HepG2 (cell line): Measurements from ENCODE around the gene C1orf50. TPM values are rescaled to one million over a fixed set of nuclear protein-coding genes. Genes with fewer than 3 reads are reported as not detected.

Experiments used
- ATAC-seq: fragments of 200-7000 bp; cut with Tn5 transposase; 3 replicates; pipeline ENCODE4 v1.9.1; 2020; ENCODE audit warnings: mild to moderate bottlenecking, moderate library complexity
- BruUV-seq: library from RNA; stranded (reverse); fragments of 400-500 nt; replicated peaks from 2 replicates; lab custom pipeline; 2021; lab: Mats Ljungman, UMichigan
- CTCF ChIA-PET: fragments of 300-600 bp; formaldehyde crosslinking; extraction: SDS; loops from one replicate; lab custom pipeline; 2021; ENCODE audit warnings: low total read pairs, inconsistent platforms, low intra/inter-chr PET ratio; lab: Yijun Ruan, JAX
- POLR2A ChIA-PET: fragments of 350-600 bp; sonication (Branson Sonifier 250); formaldehyde crosslinking; loops from one replicate; lab custom pipeline; 2020; ENCODE audit warnings: antibody characterized with exemption, inconsistent platforms; lab: Yijun Ruan, JAX
- DNase-seq: peaks from one replicate; pipeline ENCODE4 v3.0.0-alpha.2; 2015; ENCODE audit warnings: low spot score
- FAIRE-seq: peaks from 3 replicates; lab custom pipeline; 2011; peaks lifted over from hg19 to GRCh38; lab: Jason Lieb, UNC
- H2AFZ ChIP-seq: one replicate; pipeline ENCODE4 v1.6.1; 2011; ENCODE audit warnings: low read length, inconsistent platforms
- H3K27ac ChIP-seq: fragments of 300-600 bp; 3 replicates; pipeline ENCODE4 v1.8.0; 2011; ENCODE audit warnings: mixed run types, mild to moderate bottlenecking, mixed read lengths, low read length, inconsistent platforms; ENCODE audit not compliant: insufficient read depth; ENCODE audit errors: extremely low read length
- H3K27me3 ChIP-seq, 2 experiments: fragments of 200-600 bp in 1 of 2; 2 replicates in 1 of 2; 3 replicates in 1 of 2; pipeline versions ENCODE4 v1.6.0 to v1.8.0; 2011; ENCODE audit warnings: low read length in 2 of 2, mild to moderate bottlenecking in 2 of 2, moderate library complexity in 2 of 2, inconsistent platforms in 1 of 2; ENCODE audit not compliant: insufficient read depth in 2 of 2, control insufficient read depth in 1 of 2
- H3K36me3 ChIP-seq, 2 experiments: fragments of 200-600 bp in 1 of 2; replicated peaks in 1 of 2; 2 replicates in 1 of 2; 3 replicates in 1 of 2; pipeline versions ENCODE4 v1.5.1 to v1.8.0; 2011; ENCODE audit warnings: low read length in 2 of 2, inconsistent platforms in 1 of 2; ENCODE audit not compliant: insufficient read depth in 2 of 2, control insufficient read depth in 1 of 2
- H3K4me1 ChIP-seq: 2 replicates; pipeline ENCODE4 v1.5.1; 2012; ENCODE audit warnings: low read length, inconsistent platforms; ENCODE audit not compliant: insufficient read depth
- H3K4me2 ChIP-seq: 2 replicates; pipeline ENCODE4 v1.6.0; 2011; ENCODE audit warnings: low read depth, low read length, inconsistent platforms
- H3K4me3 ChIP-seq, 3 experiments: fragments of 200-600 bp in 1 of 3; sonication (generic), shearing (Covaris generic) in 1 of 3; replicated peaks in 1 of 3; 2 replicates each; pipeline ENCODE4 v1.5.1; 2011 to 2016; ENCODE audit warnings: low read length in 3 of 3, inconsistent platforms in 2 of 3, low read depth in 2 of 3, mild to moderate bottlenecking in 2 of 3, control low read depth in 1 of 3, mixed read lengths in 1 of 3; ENCODE audit not compliant: insufficient read depth in 1 of 3
- H3K79me2 ChIP-seq: one replicate; pipeline ENCODE4 v1.6.1; 2011; ENCODE audit warnings: low read length, inconsistent platforms; ENCODE audit not compliant: insufficient read depth
- H3K9ac ChIP-seq: 2 replicates; pipeline ENCODE4 v1.6.0; 2011; ENCODE audit warnings: mild to moderate bottlenecking, low read depth, low read length, inconsistent platforms; ENCODE audit not compliant: insufficient read depth
- H3K9me3 ChIP-seq: 2 replicates; pipeline ENCODE4 v1.5.1; 2012; ENCODE audit warnings: mild to moderate bottlenecking, low read length
- H4K20me1 ChIP-seq: 2 replicates; pipeline ENCODE4 v1.6.0; 2011; ENCODE audit warnings: inconsistent platforms, mild to moderate bottlenecking, low read length, moderate library complexity; ENCODE audit not compliant: insufficient read depth
- EP300 ChIP-seq, 3 experiments: sonication (generic) in 1 of 3; formaldehyde crosslinking in 1 of 3; IDR thresholded peaks; 2 replicates each; pipeline versions ENCODE4 v1.5.1 to v1.6.1; 2011 to 2020; ENCODE audit warnings: low read depth in 2 of 3, low read length in 2 of 3, borderline replicate concordance in 1 of 3, improper control_type of control experiment in 1 of 3, mild to moderate bottlenecking in 1 of 3, missing genetic modification reagents in 1 of 3, moderate library complexity in 1 of 3
- ERF ChIP-seq: IDR thresholded peaks from 2 replicates; pipeline ENCODE4 v1.6.1; 2018; ENCODE audit warnings: missing biosample characterization, missing genetic modification reagents
- FOXA1 ChIP-seq, 2 experiments: fragments of 450-650 bp in 1 of 2; sonication (generic) in 1 of 2; formaldehyde crosslinking in 1 of 2; IDR thresholded peaks; 2 replicates each; pipeline versions ENCODE4 v1.4.0 to v1.6.1; 2016 to 2020; ENCODE audit warnings: missing genetic modification reagents in 1 of 2
- PHF8 ChIP-seq: sonication (generic); formaldehyde crosslinking; IDR thresholded peaks from 2 replicates; pipeline ENCODE4 v1.5.0; 2020; ENCODE audit warnings: missing genetic modification reagents
- SUZ12 ChIP-seq: fragments of 150-350 bp; IDR thresholded peaks from 2 replicates; pipeline ENCODE4 v1.6.1; 2014; ENCODE audit warnings: low read depth, low read length
- U2AF1 ChIP-seq: fragments of 200-400 bp; formaldehyde crosslinking; optimal IDR thresholded peaks from 2 replicates; pipeline ENCODE3; 2017; ENCODE audit warnings: mild to moderate bottlenecking, low read depth, low read length
- ZFP62 ChIP-seq: sonication (generic); formaldehyde crosslinking; IDR thresholded peaks from 2 replicates; pipeline ENCODE4 v1.4.0; 2020; ENCODE audit warnings: missing genetic modification reagents
- ZMYM3 ChIP-seq: sonication (generic); formaldehyde crosslinking; IDR thresholded peaks from 2 replicates; pipeline ENCODE4 v1.5.1; 2020; ENCODE audit warnings: mild to moderate bottlenecking, missing genetic modification reagents
- ZNF282 ChIP-seq: fragments of 450-650 bp; IDR thresholded peaks from 2 replicates; pipeline ENCODE4 v1.6.1; 2018; ENCODE audit not compliant: partially characterized antibody
- ZNF292 ChIP-seq: sonication (generic); formaldehyde crosslinking; IDR thresholded peaks from 2 replicates; pipeline ENCODE4 v1.8.1; 2022; ENCODE audit warnings: mild to moderate bottlenecking, low read depth, missing genetic modification reagents, borderline replicate concordance
- ZNF530 ChIP-seq: sonication (generic); formaldehyde crosslinking; IDR thresholded peaks from 2 replicates; pipeline ENCODE4 v1.5.0; 2020; ENCODE audit warnings: low read depth, mild to moderate bottlenecking, missing genetic modification reagents
- ZSCAN21 ChIP-seq: sonication (generic); formaldehyde crosslinking; IDR thresholded peaks from 2 replicates; pipeline ENCODE4 v1.8.0; 2022; ENCODE audit warnings: mild to moderate bottlenecking, missing genetic modification reagents, moderate library complexity, borderline replicate concordance
- WGBS: methylation state at CpG from one replicate; pipeline ENCODE4 v1.1.6; 2017; ENCODE audit warnings: low lambda C conversion rate; 5-methylcytosine and 5-hydroxymethylcytosine counted together
- in situ Hi-C: cut with HindIII; loops from 2 replicates; pipeline ENCODE4 v1.10.0; 2017; ENCODE audit warnings: low pct_unique_long_range_greater_than_20kb; ENCODE audit not compliant: extremely low pct_ligation_motif_present
- intact Hi-C: fragments of 100-400 bp; cut with micrococcal nuclease; formaldehyde crosslinking; loops from one replicate; pipeline ENCODE4 v1.10.0; 2022; ENCODE audit not compliant: unreplicated experiment
- polyA plus RNA-seq, 8 experiments: library from polyadenylated mRNA; depleted of rRNA in 3 of 8; stranded (reverse) in 7 of 8; unstranded in 1 of 8; fragments of >200 nt; fragmentation: Illumina TruSeq in 4 of 8; extraction: Trizol in 4 of 8; gene quantifications; 2 replicates each; pipeline versions ENCODE4 v1.2.1 to v1.2.3, GENCODE V29; 2011 to 2016; ENCODE audit warnings: low read depth in 4 of 8, missing spikeins in 1 of 8, mixed read lengths in 1 of 8; ENCODE audit not compliant: insufficient read depth in 1 of 8
- total RNA-seq, 5 experiments: library from RNA; depleted of rRNA; stranded (reverse); fragments of >200 nt; fragmentation: Illumina TruSeq; extraction: Trizol; gene quantifications; 2 replicates each; pipeline ENCODE4 v1.2.3, GENCODE V29; 2016; ENCODE audit warnings: low read depth in 1 of 5
- TF ChIP-seq, protein P1 (sequence below): sonication (generic); formaldehyde crosslinking; IDR thresholded peaks from 2 replicates; pipeline ENCODE4 v1.5.0; 2020; ENCODE audit warnings: missing genetic modification reagents, mild to moderate bottlenecking, borderline replicate concordance
- TF ChIP-seq, protein P2 (sequence below): IDR thresholded peaks from 2 replicates; pipeline ENCODE4 v1.6.1; 2016; ENCODE audit warnings: low read depth
- TF ChIP-seq, protein P3 (sequence below): sonication (generic); formaldehyde crosslinking; IDR thresholded peaks from 2 replicates; pipeline ENCODE4 v1.4.0; 2020; ENCODE audit warnings: missing genetic modification reagents

The C1orf50 gene
- total and polyA plus RNA-seq, 2 of the 13 experiments (the other 11 are each of a cell fraction or from before 2014, with no cell fraction given), result 4.3 to 4.8 TPM

DNA sequence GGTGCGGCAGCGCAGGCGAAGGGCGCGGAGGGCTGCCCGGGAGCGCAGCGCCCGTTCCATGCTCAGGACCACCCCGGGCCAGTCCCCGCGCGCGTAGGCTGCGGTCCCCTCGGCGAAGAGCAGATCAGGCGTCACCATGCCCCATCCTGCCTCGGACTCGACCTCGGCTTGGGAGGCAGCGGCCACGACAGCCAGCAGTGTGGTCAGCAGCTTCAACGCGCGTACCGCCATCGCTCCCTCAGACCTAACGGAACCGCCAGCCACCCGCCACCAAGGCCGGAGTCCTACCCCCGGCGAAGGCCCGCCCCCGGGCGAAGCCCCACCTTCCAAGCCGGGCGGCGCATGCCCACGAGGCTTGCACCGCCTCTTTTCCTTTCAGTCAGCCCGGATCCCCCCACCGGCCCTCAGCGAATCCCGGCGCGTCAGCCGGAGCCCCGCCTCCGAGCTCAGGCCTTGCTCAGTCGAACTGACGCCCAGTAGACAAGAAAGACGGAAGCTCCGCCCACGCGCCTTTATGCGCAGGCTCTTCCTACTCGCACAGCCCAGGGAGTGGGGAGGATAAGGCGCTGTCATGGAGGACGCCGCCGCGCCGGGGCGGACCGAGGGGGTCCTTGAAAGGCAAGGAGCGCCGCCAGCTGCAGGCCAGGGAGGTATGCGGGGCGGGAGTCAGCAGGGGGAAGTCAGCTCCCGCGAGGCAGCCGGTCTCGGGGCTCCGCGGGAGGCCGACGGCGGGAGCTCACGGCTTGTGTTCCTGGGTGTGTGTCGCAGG, at the start of gene C1orf50, which contains the start of gene P3H1 (continued):
- TF ChIP-seq, protein P1, sequence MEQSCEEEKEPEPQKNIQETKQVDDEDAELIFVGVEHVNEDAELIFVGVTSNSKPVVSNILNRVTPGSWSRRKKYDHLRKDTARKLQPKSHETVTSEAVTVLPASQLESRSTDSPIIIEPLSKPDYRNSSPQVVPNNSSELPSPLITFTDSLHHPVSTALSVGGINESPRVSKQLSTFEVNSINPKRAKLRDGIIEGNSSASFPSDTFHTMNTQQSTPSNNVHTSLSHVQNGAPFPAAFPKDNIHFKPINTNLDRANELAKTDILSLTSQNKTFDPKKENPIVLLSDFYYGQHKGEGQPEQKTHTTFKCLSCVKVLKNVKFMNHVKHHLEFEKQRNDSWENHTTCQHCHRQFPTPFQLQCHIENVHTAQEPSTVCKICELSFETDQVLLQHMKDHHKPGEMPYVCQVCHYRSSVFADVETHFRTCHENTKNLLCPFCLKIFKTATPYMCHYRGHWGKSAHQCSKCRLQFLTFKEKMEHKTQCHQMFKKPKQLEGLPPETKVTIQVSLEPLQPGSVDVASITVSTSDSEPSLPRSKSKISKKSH (CRISPR knock-in tag), result 0 out of 2 replicates have a peak, but pooled peaks have one; percentile 19
- TF ChIP-seq ZFP62 (CRISPR knock-in tag) (0 out of 2 replicates have a peak, but pooled peaks have one; percentile 42), ERF (CRISPR knock-in tag) (peak; percentile 33), EP300 (IDR thresholded peaks at IDR 0.05; ENCODE audit: low read depth in 2 of 2, low read length in 2 of 2) (no peak; a peak in 1 of 4 replicates), EP300 (CRISPR knock-in tag; IDR thresholded peaks at IDR 0.05; ENCODE audit: borderline replicate concordance) (no peak), FOXA1 (IDR thresholded peaks at IDR 0.05) (no peak), FOXA1 (CRISPR knock-in tag; IDR thresholded peaks at IDR 0.05) (0 out of 2 replicates have a peak, but pooled peaks have one; percentile 24), SUZ12 (no peak)

DNA sequence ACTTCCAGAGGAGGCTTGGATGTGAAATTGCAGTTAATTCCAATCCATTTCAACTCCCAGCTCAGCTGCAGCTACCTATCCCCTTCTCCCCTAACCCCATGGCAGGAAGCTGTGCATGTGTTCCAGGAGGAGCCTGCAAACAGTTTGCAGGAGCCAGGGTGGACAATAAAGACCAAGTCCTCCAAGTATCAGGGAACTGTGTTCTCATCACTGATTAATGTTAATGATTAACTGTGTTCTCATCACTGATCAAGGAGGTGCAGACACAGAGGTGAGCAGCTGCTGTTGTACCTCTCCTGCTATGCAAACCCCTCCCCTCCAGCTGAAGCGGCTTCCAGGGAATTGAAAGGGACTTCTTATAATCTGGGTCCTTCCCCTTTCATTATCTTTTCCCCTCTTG, 46.2 kb upstream of the C1orf50 start:
- intact Hi-C loops, result no loop called here
- no peaks in the 10 kb centered on the region for H3K79me2 ChIP-seq
- DNase-seq (peak; percentile 69), ATAC-seq (peak; percentile 96), FAIRE-seq (peak; percentile 75)
- ChIA-PET CTCF (no interaction called here), POLR2A (no interaction called here)
- H4K20me1 ChIP-seq, result no peaks in the 10 kb centered on the region
- no peaks in the 10 kb centered on the region for H3K27me3 ChIP-seq
- no TSS peak for BruUV-seq
- H3K4me3 ChIP-seq, result no peak overlapping the region
- no peak overlapping the region for H3K27ac ChIP-seq
- no peaks in the 10 kb centered on the region for H3K9me3 ChIP-seq
- peak overlapping the region; percentile 57 for H3K4me2 ChIP-seq
- H3K9ac ChIP-seq, result no peak overlapping the region
- peaks cover 16% of the 10 kb centered on the region for H3K4me1 ChIP-seq
- peaks cover 0 to 4% of the 10 kb centered on the region in 2 experiments; a peak in 1 of 5 replicates for H3K36me3 ChIP-seq
- no peak overlapping the region for H2AFZ ChIP-seq
- 25% methylated on average over 1 of the region's 1 CpG for WGBS
- in situ Hi-C loops, result no loop called here
- TF ChIP-seq, protein P2, sequence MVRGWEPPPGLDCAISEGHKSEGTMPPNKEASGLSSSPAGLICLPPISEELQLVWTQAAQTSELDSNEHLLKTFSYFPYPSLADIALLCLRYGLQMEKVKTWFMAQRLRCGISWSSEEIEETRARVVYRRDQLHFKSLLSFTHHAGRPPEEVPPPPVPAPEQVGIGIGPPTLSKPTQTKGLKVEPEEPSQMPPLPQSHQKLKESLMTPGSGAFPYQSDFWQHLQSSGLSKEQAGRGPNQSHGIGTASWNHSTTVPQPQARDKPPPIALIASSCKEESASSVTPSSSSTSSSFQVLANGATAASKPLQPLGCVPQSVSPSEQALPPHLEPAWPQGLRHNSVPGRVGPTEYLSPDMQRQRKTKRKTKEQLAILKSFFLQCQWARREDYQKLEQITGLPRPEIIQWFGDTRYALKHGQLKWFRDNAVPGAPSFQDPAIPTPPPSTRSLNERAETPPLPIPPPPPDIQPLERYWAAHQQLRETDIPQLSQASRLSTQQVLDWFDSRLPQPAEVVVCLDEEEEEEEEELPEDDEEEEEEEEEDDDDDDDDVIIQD (CRISPR knock-in tag), result no peak
- TF ChIP-seq ZSCAN21 (no peak), U2AF1 (no peak), ZNF282 (no peak), PHF8 (CRISPR knock-in tag) (no peak), ZNF292 (peak; percentile 62; the same call in 1 of the 2 replicates), ZNF530 (CRISPR knock-in tag) (no peak), ZMYM3 (CRISPR knock-in tag) (no peak)
- TF ChIP-seq, protein P3, sequence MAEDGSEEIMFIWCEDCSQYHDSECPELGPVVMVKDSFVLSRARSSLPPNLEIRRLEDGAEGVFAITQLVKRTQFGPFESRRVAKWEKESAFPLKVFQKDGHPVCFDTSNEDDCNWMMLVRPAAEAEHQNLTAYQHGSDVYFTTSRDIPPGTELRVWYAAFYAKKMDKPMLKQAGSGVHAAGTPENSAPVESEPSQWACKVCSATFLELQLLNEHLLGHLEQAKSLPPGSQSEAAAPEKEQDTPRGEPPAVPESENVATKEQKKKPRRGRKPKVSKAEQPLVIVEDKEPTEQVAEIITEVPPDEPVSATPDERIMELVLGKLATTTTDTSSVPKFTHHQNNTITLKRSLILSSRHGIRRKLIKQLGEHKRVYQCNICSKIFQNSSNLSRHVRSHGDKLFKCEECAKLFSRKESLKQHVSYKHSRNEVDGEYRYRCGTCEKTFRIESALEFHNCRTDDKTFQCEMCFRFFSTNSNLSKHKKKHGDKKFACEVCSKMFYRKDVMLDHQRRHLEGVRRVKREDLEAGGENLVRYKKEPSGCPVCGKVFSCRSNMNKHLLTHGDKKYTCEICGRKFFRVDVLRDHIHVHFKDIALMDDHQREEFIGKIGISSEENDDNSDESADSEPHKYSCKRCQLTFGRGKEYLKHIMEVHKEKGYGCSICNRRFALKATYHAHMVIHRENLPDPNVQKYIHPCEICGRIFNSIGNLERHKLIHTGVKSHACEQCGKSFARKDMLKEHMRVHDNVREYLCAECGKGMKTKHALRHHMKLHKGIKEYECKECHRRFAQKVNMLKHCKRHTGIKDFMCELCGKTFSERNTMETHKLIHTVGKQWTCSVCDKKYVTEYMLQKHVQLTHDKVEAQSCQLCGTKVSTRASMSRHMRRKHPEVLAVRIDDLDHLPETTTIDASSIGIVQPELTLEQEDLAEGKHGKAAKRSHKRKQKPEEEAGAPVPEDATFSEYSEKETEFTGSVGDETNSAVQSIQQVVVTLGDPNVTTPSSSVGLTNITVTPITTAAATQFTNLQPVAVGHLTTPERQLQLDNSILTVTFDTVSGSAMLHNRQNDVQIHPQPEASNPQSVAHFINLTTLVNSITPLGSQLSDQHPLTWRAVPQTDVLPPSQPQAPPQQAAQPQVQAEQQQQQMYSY (CRISPR knock-in tag), result no peak
